ENCODE results near the gene MRC2.

Gene MRC2

DNA sequence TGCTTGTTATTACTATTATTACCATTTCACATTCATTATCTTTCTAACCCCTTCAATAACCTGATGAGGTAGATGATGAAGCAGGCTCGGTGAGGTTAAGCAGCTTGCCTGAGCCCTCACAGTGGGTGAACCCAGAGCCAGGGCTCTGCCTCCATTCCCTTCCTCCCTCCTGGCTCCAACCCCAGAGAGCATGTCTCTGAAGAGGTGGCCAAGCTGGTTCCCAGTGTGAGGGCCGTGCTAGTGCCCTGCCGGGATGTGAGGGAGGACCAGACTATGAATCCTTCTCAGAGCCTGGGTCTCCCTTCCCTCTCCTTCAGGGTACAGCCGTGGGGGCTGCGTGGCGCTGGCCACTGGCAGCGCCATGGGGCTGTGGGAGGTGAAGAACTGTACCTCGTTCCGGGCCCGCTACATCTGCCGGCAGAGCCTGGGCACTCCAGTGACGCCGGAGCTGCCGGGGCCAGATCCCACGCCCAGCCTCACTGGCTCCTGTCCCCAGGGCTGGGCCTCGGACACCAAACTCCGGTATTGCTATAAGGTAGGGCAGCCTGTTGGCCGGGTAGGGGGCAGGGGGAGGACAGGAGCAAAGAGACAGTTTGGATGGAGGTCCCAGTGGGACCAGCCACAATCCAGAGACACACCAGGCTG, 49.6 kb downstream of the MRC2 start:
- no peaks in the 10 kb centered on the region for H3K27me3 ChIP-seq (ENCODE audit: control insufficient read depth, insufficient read depth, low read length, poor library complexity, severe bottlenecking)
- H3K27ac ChIP-seq (ENCODE audit: insufficient read depth, low read depth, low read length, poor library complexity, severe bottlenecking), result no peak overlapping the region
- peaks cover 1% of the 10 kb centered on the region for H3K36me3 ChIP-seq (ENCODE audit: control insufficient read depth, insufficient read depth, low read length)
- 96% methylated on average over 18 of the region's 18 CpGs for WGBS, 2 experiments
- no peak overlapping the region for H3K4me3 ChIP-seq (ENCODE audit: insufficient read depth, low read depth, low read length)
- H3K4me1 ChIP-seq (ENCODE audit: control insufficient read depth, insufficient read depth, low read length), result no peaks in the 10 kb centered on the region
- H3K9me3 ChIP-seq (ENCODE audit: control insufficient read depth, low read length), result no peaks in the 10 kb centered on the region

DNA sequence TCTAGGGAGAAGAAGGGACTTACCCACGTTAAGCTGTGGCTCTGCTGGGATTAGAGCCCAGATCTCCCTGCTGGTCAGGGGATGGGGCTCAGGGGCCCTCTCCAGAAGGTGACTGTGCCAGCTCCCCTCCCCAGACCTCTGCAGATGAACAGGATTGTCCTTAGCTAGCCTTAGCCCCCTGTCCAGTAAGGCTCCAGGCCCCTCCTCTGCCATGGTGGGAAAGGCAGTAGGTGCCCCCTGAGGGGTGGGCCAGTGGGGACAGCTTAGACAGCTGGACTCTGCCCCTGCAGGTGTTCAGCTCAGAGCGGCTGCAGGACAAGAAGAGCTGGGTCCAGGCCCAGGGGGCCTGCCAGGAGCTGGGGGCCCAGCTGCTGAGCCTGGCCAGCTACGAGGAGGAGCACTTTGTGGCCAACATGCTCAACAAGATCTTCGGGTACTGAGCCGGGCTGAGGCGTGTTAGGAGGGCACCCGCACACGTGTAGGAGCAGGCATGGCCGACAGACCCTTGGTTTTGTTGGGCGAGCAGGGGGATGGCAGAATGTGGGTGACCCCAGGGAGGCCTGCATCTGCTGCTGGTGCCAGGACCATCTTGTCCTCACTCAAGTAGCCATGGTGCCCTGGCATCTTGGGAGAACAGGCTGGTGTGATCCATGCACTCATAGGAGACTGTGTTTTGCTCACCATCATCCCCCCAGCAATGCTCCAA, 50.9 kb downstream of the MRC2 start:
- Histone ChIP-seq H3K27me3 (ENCODE audit: control insufficient read depth, insufficient read depth, low read length, poor library complexity, severe bottlenecking) (no peaks in the 10 kb centered on the region), H3K4me1 (ENCODE audit: control insufficient read depth, insufficient read depth, low read length) (no peaks in the 10 kb centered on the region), H3K4me3 (ENCODE audit: insufficient read depth, low read depth, low read length) (no peak overlapping the region), H3K9me3 (ENCODE audit: control insufficient read depth, low read length) (no peaks in the 10 kb centered on the region), H3K27ac (ENCODE audit: insufficient read depth, low read depth, low read length, poor library complexity, severe bottlenecking) (no peak overlapping the region), H3K36me3 (ENCODE audit: control insufficient read depth, insufficient read depth, low read length) (peaks cover 4% of the 10 kb centered on the region)
- 92% methylated on average over 10 of the region's 10 CpGs for WGBS, 2 experiments

DNA sequence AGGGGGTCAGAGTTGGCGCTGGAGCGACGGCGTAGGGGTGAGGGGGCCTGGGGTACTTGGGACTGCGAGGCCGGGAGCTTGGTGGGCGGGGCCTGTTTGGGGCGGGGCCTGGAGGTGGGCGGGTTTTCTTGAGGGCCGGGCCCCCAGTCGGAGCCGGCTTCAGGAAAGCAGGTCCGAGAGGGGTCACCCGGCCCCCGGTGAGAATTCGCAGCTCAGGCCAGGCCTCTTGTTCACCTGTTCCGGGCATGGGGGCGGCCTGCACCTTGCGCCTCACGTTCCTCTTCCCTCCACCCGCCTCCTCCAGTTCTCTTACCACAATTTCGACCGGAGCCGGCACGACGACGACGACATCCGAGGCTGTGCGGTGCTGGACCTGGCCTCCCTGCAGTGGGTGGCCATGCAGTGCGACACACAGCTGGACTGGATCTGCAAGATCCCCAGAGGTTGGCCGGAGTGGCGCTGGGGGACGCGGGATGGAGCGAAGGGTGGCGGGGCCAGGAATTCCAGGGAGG, 52.5 kb downstream of the MRC2 start:
- Histone ChIP-seq H3K36me3 (ENCODE audit: control insufficient read depth, insufficient read depth, low read length) (peaks cover 4% of the 10 kb centered on the region), H3K27me3 (ENCODE audit: control insufficient read depth, insufficient read depth, low read length, poor library complexity, severe bottlenecking) (no peaks in the 10 kb centered on the region), H3K4me1 (ENCODE audit: control insufficient read depth, insufficient read depth, low read length) (no peaks in the 10 kb centered on the region), H3K9me3 (ENCODE audit: control insufficient read depth, low read length) (no peaks in the 10 kb centered on the region), H3K27ac (ENCODE audit: insufficient read depth, low read depth, low read length, poor library complexity, severe bottlenecking) (no peak overlapping the region), H3K4me3 (ENCODE audit: insufficient read depth, low read depth, low read length) (no peak overlapping the region)
- WGBS, 2 experiments, result 93% methylated on average over 37 of the region's 37 CpGs

GRCh38 chr17:62680541-62681052, 53.1 kb downstream of the MRC2 start:
- Histone ChIP-seq H3K9me3 (ENCODE audit: control insufficient read depth, low read length) (no peaks in the 10 kb centered on the region), H3K4me1 (ENCODE audit: control insufficient read depth, insufficient read depth, low read length) (no peaks in the 10 kb centered on the region), H3K36me3 (ENCODE audit: control insufficient read depth, insufficient read depth, low read length) (peaks cover 7% of the 10 kb centered on the region), H3K27ac (ENCODE audit: insufficient read depth, low read depth, low read length, poor library complexity, severe bottlenecking) (no peak overlapping the region), H3K27me3 (ENCODE audit: control insufficient read depth, insufficient read depth, low read length, poor library complexity, severe bottlenecking) (no peaks in the 10 kb centered on the region), H3K4me3 (ENCODE audit: insufficient read depth, low read depth, low read length) (no peak overlapping the region)
- 93% methylated on average over 36 of the region's 36 CpGs for WGBS, 2 experiments

DNA sequence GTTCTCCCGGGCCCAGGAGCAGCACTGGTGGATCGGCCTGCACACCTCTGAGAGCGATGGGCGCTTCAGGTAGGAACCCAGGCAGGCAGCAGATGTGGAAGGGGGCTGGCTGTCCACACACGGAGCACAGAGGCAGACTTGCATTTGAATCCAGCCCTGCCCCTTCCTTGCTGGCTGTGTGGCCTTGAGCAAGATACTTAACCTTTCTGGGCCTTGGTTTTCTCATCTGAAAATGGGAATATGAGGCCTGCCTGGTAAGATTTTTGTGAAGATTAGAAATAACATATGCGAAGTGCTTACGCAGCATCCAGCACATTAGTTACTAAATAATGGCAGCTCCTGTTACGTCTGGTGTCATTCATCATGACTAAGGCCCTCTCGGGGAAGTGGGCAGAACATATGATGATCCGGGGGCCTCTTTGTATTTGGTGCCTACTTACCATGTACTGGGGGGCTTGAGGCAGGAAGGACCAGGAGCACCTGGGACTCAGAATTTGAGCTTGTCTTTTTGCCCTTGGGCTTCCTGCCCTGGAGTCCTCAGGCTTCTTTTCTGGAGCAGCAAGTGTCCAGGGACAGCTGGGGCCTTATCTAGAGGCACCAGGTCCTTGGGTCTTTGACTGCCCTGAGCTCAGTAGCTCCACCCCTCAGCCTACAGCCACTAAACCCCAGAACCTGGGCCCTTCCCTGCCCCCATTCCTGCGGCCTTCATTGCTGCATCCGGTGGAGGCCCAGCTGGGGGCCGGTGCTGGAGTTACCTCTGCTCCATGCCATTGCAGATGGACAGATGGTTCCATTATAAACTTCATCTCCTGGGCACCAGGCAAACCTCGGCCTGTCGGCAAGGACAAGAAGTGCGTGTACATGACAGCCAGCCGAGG, 53.8 kb downstream of the MRC2 start:
- H3K4me1 ChIP-seq (ENCODE audit: control insufficient read depth, insufficient read depth, low read length), result no peaks in the 10 kb centered on the region
- no peaks in the 10 kb centered on the region for H3K9me3 ChIP-seq (ENCODE audit: control insufficient read depth, low read length)
- H3K27ac ChIP-seq (ENCODE audit: insufficient read depth, low read depth, low read length, poor library complexity, severe bottlenecking), result no peak overlapping the region
- H3K4me3 ChIP-seq (ENCODE audit: insufficient read depth, low read depth, low read length), result no peak overlapping the region
- no peaks in the 10 kb centered on the region for H3K27me3 ChIP-seq (ENCODE audit: control insufficient read depth, insufficient read depth, low read length, poor library complexity, severe bottlenecking)
- H3K36me3 ChIP-seq (ENCODE audit: control insufficient read depth, insufficient read depth, low read length), result peaks cover 7% of the 10 kb centered on the region
- WGBS, 2 experiments, result 92 to 94% methylated on average over 17 of the region's 17 CpGs

DNA sequence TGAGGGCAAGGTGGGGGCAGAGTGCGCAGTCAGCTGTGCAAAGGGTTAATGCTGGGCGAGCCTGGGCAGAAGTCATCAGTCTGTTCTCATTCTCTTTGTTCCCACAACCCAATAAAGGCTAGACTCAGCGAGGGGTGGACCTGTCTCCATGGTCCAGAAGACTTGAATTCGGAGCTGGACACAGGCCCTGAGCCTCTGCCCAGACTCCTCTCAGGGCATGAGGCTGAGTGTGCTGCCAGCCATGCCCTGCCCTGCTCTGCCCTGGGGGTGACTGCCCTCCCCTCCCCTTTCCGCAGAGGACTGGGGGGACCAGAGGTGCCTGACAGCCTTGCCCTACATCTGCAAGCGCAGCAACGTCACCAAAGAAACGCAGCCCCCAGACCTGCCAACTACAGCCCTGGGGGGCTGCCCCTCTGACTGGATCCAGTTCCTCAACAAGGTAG, 54.5 kb downstream of the MRC2 start:
- Histone ChIP-seq H3K9me3 (ENCODE audit: control insufficient read depth, low read length) (no peaks in the 10 kb centered on the region), H3K36me3 (ENCODE audit: control insufficient read depth, insufficient read depth, low read length) (peaks cover 7% of the 10 kb centered on the region)

DNA sequence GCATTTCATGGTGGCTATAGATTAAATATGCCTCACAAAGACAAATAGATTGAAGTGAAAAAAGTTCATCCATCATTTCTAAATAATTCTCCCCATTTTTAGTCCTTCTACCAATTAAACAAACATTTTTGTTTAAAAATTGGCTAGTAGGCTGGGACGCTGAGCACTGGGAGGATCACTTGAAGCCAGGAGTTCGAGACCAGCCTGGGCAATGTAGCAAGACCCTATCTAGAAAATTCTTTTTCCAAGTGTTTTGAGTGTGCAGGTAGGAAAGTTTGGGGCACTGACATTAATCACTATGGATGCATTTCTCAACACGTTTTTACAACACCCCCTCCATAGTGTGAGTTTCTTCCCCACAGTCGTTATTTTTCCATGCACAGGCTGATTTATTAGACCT, 56.7 kb downstream of the MRC2 start:
- no peak overlapping the region for H3K27ac ChIP-seq (ENCODE audit: insufficient read depth, low read depth, low read length, poor library complexity, severe bottlenecking)
- no peak overlapping the region for H3K4me3 ChIP-seq (ENCODE audit: insufficient read depth, low read depth, low read length)
- no peaks in the 10 kb centered on the region for H3K4me1 ChIP-seq (ENCODE audit: control insufficient read depth, insufficient read depth, low read length)
- H3K36me3 ChIP-seq (ENCODE audit: control insufficient read depth, insufficient read depth, low read length), result peaks cover 7% of the 10 kb centered on the region
- WGBS, 2 experiments, result 92 to 97% methylated on average over 4 of the region's 4 CpGs
- H3K9me3 ChIP-seq (ENCODE audit: control insufficient read depth, low read length), result no peaks in the 10 kb centered on the region
- no peaks in the 10 kb centered on the region for H3K27me3 ChIP-seq (ENCODE audit: control insufficient read depth, insufficient read depth, low read length, poor library complexity, severe bottlenecking)

More for the DNA sequence above, 54.5 kb downstream of the MRC2 start:
- Histone ChIP-seq H3K27me3 (ENCODE audit: control insufficient read depth, insufficient read depth, low read length, poor library complexity, severe bottlenecking) (no peaks in the 10 kb centered on the region), H3K4me3 (ENCODE audit: insufficient read depth, low read depth, low read length) (no peak overlapping the region), H3K4me1 (ENCODE audit: control insufficient read depth, insufficient read depth, low read length) (no peaks in the 10 kb centered on the region), H3K27ac (ENCODE audit: insufficient read depth, low read depth, low read length, poor library complexity, severe bottlenecking) (no peak overlapping the region)
- 92 to 96% methylated on average over 8 of the region's 8 CpGs for WGBS, 2 experiments

- WGBS, 2 experiments, result 95 to 97% methylated on average over 4 of the region's 4 CpGs
- Histone ChIP-seq H3K36me3 (ENCODE audit: control insufficient read depth, insufficient read depth, low read length) (peaks cover 9% of the 10 kb centered on the region), H3K4me3 (ENCODE audit: insufficient read depth, low read depth, low read length) (no peak overlapping the region)
Measured at GRCh38 chr17:62687997-62688396, 60.5 kb downstream of the MRC2 start.

GRCh38 chr17:62688398-62689160, 61.1 kb downstream of the MRC2 start:
- WGBS, 2 experiments, result 92 to 93% methylated on average over 11 of the region's 11 CpGs
- H3K27ac ChIP-seq (ENCODE audit: insufficient read depth, low read depth, low read length, poor library complexity, severe bottlenecking), result no peak overlapping the region
- H3K9me3 ChIP-seq (ENCODE audit: control insufficient read depth, low read length), result no peaks in the 10 kb centered on the region
- H3K4me3 ChIP-seq (ENCODE audit: insufficient read depth, low read depth, low read length), result no peak overlapping the region
- H3K27me3 ChIP-seq (ENCODE audit: control insufficient read depth, insufficient read depth, low read length, poor library complexity, severe bottlenecking), result no peaks in the 10 kb centered on the region
- no peaks in the 10 kb centered on the region for H3K4me1 ChIP-seq (ENCODE audit: control insufficient read depth, insufficient read depth, low read length)
- peaks cover 9% of the 10 kb centered on the region for H3K36me3 ChIP-seq (ENCODE audit: control insufficient read depth, insufficient read depth, low read length)

More at GRCh38 chr17:62687997-62688396, 60.5 kb downstream of the MRC2 start:
- H3K4me1 ChIP-seq (ENCODE audit: control insufficient read depth, insufficient read depth, low read length), result no peaks in the 10 kb centered on the region
- H3K27me3 ChIP-seq (ENCODE audit: control insufficient read depth, insufficient read depth, low read length, poor library complexity, severe bottlenecking), result no peaks in the 10 kb centered on the region
- no peak overlapping the region for H3K27ac ChIP-seq (ENCODE audit: insufficient read depth, low read depth, low read length, poor library complexity, severe bottlenecking)
- no peaks in the 10 kb centered on the region for H3K9me3 ChIP-seq (ENCODE audit: control insufficient read depth, low read length)

All from ectodermal cell (in vitro differentiated cells).